ENCODE results near the gene EFNA4. TPM values are rescaled to one million over a fixed set of nuclear protein-coding genes. Genes with fewer than 3 reads are reported as not detected.

EFNA4 gene
- total and polyA plus RNA-seq, 9 of the 15 experiments (the other 6 are each of a cell fraction or from before 2014, with no cell fraction given) = 0.68 to 7.4 (median 6.1) TPM

GRCh38 chr1:155050560-155051341 lies 12.8 kb upstream of the EFNA4 start, which contains the start of gene ADAM15 (continued):
- TF ChIP-seq, protein P1, sequence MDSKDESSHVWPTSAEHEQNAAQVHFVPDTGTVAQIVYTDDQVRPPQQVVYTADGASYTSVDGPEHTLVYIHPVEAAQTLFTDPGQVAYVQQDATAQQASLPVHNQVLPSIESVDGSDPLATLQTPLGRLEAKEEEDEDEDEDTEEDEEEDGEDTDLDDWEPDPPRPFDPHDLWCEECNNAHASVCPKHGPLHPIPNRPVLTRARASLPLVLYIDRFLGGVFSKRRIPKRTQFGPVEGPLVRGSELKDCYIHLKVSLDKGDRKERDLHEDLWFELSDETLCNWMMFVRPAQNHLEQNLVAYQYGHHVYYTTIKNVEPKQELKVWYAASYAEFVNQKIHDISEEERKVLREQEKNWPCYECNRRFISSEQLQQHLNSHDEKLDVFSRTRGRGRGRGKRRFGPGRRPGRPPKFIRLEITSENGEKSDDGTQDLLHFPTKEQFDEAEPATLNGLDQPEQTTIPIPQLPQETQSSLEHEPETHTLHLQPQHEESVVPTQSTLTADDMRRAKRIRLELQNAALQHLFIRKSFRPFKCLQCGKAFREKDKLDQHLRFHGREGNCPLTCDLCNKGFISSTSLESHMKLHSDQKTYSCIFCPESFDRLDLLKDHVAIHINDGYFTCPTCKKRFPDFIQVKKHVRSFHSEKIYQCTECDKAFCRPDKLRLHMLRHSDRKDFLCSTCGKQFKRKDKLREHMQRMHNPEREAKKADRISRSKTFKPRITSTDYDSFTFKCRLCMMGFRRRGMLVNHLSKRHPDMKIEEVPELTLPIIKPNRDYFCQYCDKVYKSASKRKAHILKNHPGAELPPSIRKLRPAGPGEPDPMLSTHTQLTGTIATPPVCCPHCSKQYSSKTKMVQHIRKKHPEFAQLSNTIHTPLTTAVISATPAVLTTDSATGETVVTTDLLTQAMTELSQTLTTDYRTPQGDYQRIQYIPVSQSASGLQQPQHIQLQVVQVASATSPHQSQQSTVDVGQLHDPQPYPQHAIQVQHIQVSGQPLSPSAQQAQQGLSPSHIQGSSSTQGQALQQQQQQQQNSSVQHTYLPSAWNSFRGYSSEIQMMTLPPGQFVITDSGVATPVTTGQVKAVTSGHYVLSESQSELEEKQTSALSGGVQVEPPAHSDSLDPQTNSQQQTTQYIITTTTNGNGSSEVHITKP (IDR thresholded peaks at IDR 0.05; ENCODE audit: partially characterized antibody) = peak; percentile 38
- TF ChIP-seq ZNF23 (CRISPR knock-in tag; IDR thresholded peaks at IDR 0.05) = no peak
- TF ChIP-seq ZNF512 (tag; IDR thresholded peaks at IDR 0.05) = no peak
- TF ChIP-seq, protein P2, sequence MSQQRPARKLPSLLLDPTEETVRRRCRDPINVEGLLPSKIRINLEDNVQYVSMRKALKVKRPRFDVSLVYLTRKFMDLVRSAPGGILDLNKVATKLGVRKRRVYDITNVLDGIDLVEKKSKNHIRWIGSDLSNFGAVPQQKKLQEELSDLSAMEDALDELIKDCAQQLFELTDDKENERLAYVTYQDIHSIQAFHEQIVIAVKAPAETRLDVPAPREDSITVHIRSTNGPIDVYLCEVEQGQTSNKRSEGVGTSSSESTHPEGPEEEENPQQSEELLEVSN (IDR thresholded peaks at IDR 0.05; ENCODE audit: borderline replicate concordance in 1 of 2, extremely low read depth in 1 of 2, insufficient read depth in 1 of 2, insufficient read length in 1 of 2, low read depth in 1 of 2, low read length in 1 of 2, poor library complexity in 1 of 2, severe bottlenecking in 1 of 2) = peak; percentile 98
- no peak for TF ChIP-seq PYGO2 (tag; IDR thresholded peaks at IDR 0.05)
- TF ChIP-seq TAF9B (IDR thresholded peaks at IDR 0.05; ENCODE audit: partially characterized antibody) = no peak
- no peak for TF ChIP-seq SP2 (IDR thresholded peaks at IDR 0.05; ENCODE audit: extremely low read depth, low read depth, low read length, poor library complexity, severe bottlenecking)
- peak; percentile 77; the same call in 1 of the 2 replicates for TF ChIP-seq PHF8 (IDR thresholded peaks at IDR 0.05; ENCODE audit: borderline replicate concordance, low read length)
- TF ChIP-seq AFF1 (IDR thresholded peaks at IDR 0.05; ENCODE audit: low read depth in 1 of 2, partially characterized antibody in 2 of 2) = no peak
- TF ChIP-seq KDM2B (CRISPR knock-in tag; IDR thresholded peaks at IDR 0.05) = peak; percentile 38; the same call in 1 of the 2 replicates
- TF ChIP-seq NCOR1 (IDR thresholded peaks at IDR 0.05) = no peak
- no peak for TF ChIP-seq KAT2B (IDR thresholded peaks at IDR 0.05; ENCODE audit: low read depth, low read length)
- TF ChIP-seq ZNF354B (CRISPR knock-in tag; IDR thresholded peaks at IDR 0.05) = no peak
- no peak for TF ChIP-seq JUNB (CRISPR knock-in tag; conservative IDR thresholded peaks at IDR 0.05)
- TF ChIP-seq ZNF77 (CRISPR knock-in tag; IDR thresholded peaks at IDR 0.05) = no peak
- TF ChIP-seq RCOR1 (IDR thresholded peaks at IDR 0.05; ENCODE audit: borderline replicate concordance in 1 of 2, low read depth in 2 of 2, low read length in 2 of 2) = no peak

Measured in K562 (cell line).